ENCODE measurements around the gene TUBB2B.

TUBB2B gene

GRCh38 chr6:3175715-3176402 is 51.6 kb downstream of the TUBB2B start:
- TF ChIP-seq MAX (IDR thresholded peaks at IDR 0.05) (peak; percentile 30; the same call in 1 of the 2 replicates), YY1 (IDR thresholded peaks at IDR 0.05; ENCODE audit: low read depth) (no peak), USF1 (IDR thresholded peaks at IDR 0.05) (0 out of 2 replicates have a peak, but pooled peaks have one; percentile 22), TCF12 (IDR thresholded peaks at IDR 0.05; ENCODE audit: low read depth) (no peak)

Measured in Ishikawa (cell line).